Activated T-helper 17 cell treated with anti-CD3 and anti-CD28 coated beads, Interleukin-2, amount 50 U/mL, for 72 hours (primary cell): ENCODE results near the gene PRKCB. TPM values are rescaled to one million over a fixed set of nuclear protein-coding genes. Genes with fewer than 3 reads are reported as not detected.
A peak's percentile ranks its signal among the peaks of the same experiment; 100 is the strongest.

Experiments used
- ATAC-seq: fragments of 150-1000 bp; cut with Tn5 transposase; replicated peaks from 2 replicates; pipeline ENCODE4 v1.10.0; 2021; ENCODE audit warnings: mild to moderate bottlenecking, moderate library complexity
- H3K27ac Mint-ChIP-seq: one replicate; pipeline ENCODE4 v1.8.0; 2022; ENCODE audit warnings: mixed read lengths
- H3K27me3 Mint-ChIP-seq: one replicate; pipeline ENCODE4 v1.8.0; 2022; ENCODE audit warnings: mixed read lengths
- H3K36me3 Mint-ChIP-seq: one replicate; pipeline ENCODE4 v1.8.0; 2022; ENCODE audit warnings: low read depth, mild to moderate bottlenecking, mixed read lengths
- H3K4me1 Mint-ChIP-seq: one replicate; pipeline ENCODE4 v1.8.0; 2022; ENCODE audit warnings: mixed read lengths
- H3K4me3 Mint-ChIP-seq: one replicate; pipeline ENCODE4 v1.8.0; 2022; ENCODE audit warnings: mild to moderate bottlenecking, mixed read lengths
- H3K9me3 Mint-ChIP-seq: one replicate; pipeline ENCODE4 v1.8.0; 2022; ENCODE audit warnings: mixed read lengths
- total RNA-seq, 2 donors: library from RNA; stranded (reverse); gene quantifications; one replicate each; pipeline ENCODE4 v1.2.3, GENCODE V29; 2022

PRKCB gene
- total RNA-seq, 2 donors from 2014 or later: 76.0 to 87.7 TPM

DNA sequence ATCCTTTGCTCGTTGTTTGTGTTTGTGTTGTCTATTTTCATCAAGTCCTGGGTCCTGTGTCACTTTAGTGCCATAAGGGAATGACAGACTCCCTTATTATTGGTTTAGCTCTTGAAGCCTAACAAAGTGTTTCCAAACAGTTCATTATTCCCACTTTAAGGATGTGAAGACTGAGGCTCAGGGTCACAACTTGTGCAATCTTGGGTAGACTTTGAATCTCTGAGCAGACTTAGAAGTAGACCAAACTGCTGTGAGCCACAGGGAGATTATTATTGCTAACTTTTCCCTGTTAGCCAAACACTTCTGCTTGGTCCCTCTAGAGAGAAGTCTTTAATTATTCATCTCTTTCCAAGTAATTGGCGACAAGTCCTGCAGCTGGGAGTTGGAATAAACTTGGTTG, 31.8 kb downstream of the PRKCB start:
- H3K27ac Mint-ChIP-seq: no peak overlapping the region

DNA sequence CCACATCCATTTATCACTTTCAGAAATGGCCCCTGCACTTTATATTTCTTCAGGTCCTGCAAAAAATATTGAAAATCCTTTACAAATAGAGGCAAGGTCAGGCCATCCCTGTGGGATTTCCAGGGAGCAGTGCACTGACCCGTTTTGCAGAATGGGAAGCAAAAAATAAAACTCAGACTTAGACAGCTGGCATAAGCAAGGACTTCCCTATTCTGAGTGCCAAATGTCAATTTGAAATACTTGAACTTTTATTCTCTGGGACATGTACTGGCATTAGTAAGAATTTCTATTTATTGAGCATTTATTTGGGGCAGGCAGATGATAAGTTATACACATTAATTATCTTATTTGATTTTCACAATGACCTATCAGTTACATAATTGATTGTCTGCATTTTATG, 32.4 kb downstream of the PRKCB start:
- peak overlapping the region; percentile 74 for H3K4me3 Mint-ChIP-seq
- peak overlapping the region; percentile 87 for H3K27ac Mint-ChIP-seq
- peaks cover 41% of the 10 kb centered on the region for H3K4me1 Mint-ChIP-seq
- no peaks in the 10 kb centered on the region for H3K9me3 Mint-ChIP-seq
- ATAC-seq: no peak
- no peaks in the 10 kb centered on the region for H3K27me3 Mint-ChIP-seq
- H3K36me3 Mint-ChIP-seq: peaks cover 13% of the 10 kb centered on the region

More for the DNA sequence above, 31.8 kb downstream of the PRKCB start:
- Mint-ChIP-seq H3K27me3 (no peaks in the 10 kb centered on the region), H3K36me3 (peaks cover 13% of the 10 kb centered on the region), H3K4me3 (no peak overlapping the region), H3K9me3 (no peaks in the 10 kb centered on the region), H3K4me1 (peaks cover 41% of the 10 kb centered on the region)
- ATAC-seq: no peak

DNA sequence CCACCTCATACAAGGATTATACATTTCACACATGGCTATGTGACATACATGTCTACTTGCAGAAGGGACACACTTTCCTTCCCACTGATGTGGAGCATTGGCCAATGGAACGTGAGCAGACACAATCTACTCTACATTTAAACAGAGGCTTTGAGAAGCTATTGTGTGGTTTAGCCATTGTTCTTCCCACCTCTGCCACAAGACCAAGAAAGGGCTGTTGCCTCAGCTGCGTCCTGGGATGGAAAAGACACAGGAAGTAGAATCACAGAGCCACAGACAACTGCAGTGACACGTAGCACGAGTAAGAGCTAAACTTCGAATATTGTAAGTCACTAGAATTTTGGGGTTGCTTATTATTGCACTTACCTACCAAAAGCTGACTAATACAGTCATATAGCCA, 33.3 kb downstream of the PRKCB start:
- peak overlapping the region; percentile 74 for H3K4me3 Mint-ChIP-seq
- no peaks in the 10 kb centered on the region for H3K27me3 Mint-ChIP-seq
- ATAC-seq: peak; percentile 95
- H3K27ac Mint-ChIP-seq: peak overlapping the region; percentile 87
- H3K9me3 Mint-ChIP-seq: no peaks in the 10 kb centered on the region
- peaks cover 45% of the 10 kb centered on the region for H3K4me1 Mint-ChIP-seq
- H3K36me3 Mint-ChIP-seq: peaks cover 13% of the 10 kb centered on the region

DNA sequence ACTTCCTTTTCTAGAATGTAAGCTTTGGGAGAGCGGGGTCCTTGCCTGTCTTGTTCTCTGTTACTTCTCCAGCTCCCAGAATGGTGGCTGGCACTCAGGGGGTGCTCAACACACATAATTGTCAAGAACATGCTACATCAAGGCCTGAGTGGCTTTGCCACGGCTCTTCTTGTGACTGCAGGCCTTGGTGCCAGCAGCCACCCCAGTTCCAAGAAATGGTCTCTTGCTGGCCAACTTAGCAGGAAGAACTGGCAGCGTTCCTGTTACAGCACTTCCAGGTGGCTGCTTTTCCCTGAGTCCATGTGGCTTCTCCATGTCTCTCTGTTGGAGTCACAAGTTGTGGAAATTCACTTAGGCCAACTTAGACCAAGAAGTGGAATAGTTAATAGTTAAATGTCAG, 36.1 kb downstream of the PRKCB start:
- peaks cover 19% of the 10 kb centered on the region for H3K36me3 Mint-ChIP-seq

DNA sequence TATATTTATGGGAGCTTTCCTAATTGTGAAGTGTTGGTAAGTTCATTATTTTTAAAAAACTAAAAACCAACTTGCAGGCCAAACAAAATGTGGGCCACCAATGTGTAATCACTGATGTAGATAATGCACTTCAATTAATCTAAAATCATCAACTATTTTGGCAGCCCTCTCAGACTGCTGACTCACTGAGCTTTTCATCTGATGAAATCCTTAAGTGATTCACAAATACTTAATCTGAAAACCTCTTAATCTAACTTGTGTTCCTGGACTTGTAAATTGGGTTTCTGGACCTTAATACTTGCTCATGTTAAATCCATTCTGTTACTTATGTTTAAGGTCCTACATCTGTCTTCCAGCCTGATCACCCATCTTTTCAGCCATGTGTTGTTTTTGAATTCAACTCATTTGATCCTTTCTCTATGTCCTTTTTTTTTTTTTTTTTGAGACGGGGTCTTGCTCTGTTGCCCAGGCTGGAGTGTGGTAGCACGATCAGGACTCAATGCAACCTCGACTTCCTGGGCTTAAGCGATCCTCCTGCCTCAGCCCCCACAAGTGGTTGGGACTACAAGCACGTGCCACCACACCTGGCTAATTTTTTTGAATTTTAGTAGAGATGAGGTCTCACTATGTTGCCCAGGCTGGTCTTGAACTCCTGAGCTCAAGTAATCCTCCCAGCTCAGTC, 39.0 kb downstream of the PRKCB start:
- no peaks in the 10 kb centered on the region for H3K27me3 Mint-ChIP-seq
- H3K4me1 Mint-ChIP-seq: peaks cover 46% of the 10 kb centered on the region
- peak overlapping the region; percentile 69 for H3K27ac Mint-ChIP-seq
- peak overlapping the region; percentile 47 for H3K4me3 Mint-ChIP-seq
- H3K9me3 Mint-ChIP-seq: no peaks in the 10 kb centered on the region
- H3K36me3 Mint-ChIP-seq: peaks cover 19% of the 10 kb centered on the region
- ATAC-seq: peak; percentile 40

More for the DNA sequence above, 36.1 kb downstream of the PRKCB start:
- no peaks in the 10 kb centered on the region for H3K9me3 Mint-ChIP-seq
- H3K4me1 Mint-ChIP-seq: peaks cover 45% of the 10 kb centered on the region
- no peak overlapping the region for H3K27ac Mint-ChIP-seq
- H3K4me3 Mint-ChIP-seq: no peak overlapping the region
- no peak for ATAC-seq
- H3K27me3 Mint-ChIP-seq: no peaks in the 10 kb centered on the region

DNA sequence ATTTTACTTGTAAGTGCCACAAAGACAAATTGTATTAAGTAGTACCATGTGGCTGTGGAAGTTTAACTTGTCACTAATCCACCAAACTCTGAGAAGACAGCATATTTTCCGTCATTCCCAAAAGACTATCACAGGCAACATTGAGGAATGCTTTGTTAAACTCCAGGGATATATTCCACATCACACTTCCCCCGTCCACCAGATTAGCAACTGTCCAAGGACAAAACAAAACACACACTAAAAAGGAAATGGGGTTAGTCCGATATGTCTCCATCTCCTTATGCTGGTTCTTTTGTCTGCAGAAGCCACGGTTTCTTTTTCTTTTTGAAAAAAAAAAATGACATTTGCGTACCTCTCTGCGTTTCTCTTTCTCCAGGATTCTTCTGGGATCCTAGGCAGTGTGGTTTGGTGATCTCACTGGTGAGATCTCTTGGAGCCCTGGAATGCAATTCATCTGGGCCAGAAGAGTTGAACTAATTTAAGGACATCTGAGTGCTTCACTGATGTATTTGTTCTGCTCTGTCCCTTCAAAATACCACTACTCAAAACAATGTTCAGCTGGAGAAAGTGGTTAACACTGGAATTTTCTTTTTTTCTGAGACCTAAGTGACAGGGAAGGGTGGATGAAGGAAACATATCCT, 40.6 kb downstream of the PRKCB start:
- ATAC-seq: no peak
- no peaks in the 10 kb centered on the region for H3K9me3 Mint-ChIP-seq
- H3K36me3 Mint-ChIP-seq: peaks cover 23% of the 10 kb centered on the region
- H3K4me3 Mint-ChIP-seq: no peak overlapping the region
- H3K27me3 Mint-ChIP-seq: no peaks in the 10 kb centered on the region
- peaks cover 50% of the 10 kb centered on the region for H3K4me1 Mint-ChIP-seq
- peak overlapping the region; percentile 50 for H3K27ac Mint-ChIP-seq

DNA sequence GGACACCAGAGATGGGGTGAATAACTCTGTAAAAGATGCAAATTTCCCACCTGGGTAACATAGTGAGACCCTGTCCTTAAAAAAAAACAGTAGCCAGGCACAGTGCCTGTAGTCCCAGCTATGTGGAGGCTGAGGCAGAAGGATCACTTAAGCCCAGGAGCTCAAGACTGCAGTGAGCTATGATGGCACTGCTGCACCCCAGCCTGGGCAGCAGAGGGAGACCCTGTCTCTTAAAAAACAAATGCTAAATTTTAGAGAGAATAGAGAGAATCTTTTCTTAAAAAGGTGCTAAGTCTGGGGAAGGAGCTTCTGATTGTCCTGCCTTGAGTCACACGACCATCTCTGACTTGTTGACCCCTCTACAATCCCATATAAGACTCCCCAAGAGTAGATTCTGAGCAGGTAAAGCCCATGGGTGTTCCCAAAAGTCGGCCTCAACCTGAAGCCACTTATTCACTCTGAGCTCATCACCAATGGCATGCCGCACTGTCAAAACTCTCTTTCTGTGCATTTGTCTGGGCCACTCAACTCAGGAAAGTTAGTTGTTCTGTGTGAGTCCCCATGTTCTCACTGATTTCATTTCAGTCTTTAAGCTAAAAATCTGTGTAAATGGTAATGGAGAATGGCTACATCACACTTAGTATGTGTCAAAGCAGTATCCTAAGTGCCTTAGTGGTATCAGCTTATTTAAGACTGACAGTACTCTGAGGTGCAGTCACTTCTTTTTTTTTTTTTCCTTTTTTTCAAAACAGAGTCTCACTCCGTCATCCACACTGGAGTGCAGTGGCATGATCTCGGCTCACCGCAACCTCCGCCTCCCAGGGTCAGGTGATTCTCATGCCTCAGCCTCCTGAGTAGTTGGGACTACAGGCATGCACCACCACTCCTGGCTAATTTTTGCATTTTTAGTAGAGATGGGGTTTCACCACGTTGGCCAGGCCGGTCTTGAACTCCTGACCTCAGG, 41.6 kb downstream of the PRKCB start:
- peaks cover 15% of the 10 kb centered on the region for H3K36me3 Mint-ChIP-seq
- peak overlapping the region; percentile 50 for H3K27ac Mint-ChIP-seq
- no peaks in the 10 kb centered on the region for H3K9me3 Mint-ChIP-seq
- peaks cover 43% of the 10 kb centered on the region for H3K4me1 Mint-ChIP-seq
- ATAC-seq: peak; percentile 86
- H3K27me3 Mint-ChIP-seq: no peaks in the 10 kb centered on the region
- peak overlapping the region; percentile 11 for H3K4me3 Mint-ChIP-seq

DNA sequence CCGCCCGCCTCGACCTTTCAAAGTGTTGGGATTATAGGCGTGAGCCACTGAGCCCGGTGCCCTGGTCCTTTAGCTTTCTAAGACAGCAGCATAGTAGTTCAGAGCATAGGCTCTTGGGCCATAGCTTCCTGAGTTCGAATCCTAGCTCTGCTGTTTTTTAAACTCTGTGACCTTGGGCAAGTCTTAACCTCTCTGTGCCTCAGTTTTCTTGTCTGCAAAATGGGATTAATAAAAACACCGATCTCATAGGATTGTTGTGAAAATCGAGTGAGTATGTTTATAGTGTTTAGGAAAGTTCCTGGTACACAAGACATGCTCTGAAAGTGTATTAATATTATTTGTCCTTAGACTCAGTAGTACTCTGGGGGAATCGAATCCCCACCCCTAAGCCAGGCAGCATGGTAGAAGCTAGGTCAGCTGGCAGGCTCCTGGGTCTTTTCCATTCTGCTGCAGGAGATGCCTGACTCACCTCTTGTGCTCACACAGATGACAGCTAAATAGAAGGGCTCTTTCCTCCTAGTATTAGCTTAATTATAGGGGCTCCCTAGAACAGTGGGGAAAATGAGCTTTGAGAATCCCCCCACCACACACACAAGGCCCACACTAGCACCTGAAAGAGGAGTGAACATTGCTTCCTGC, 44.1 kb downstream of the PRKCB start:
- peak overlapping the region; percentile 51 for H3K27ac Mint-ChIP-seq
- H3K36me3 Mint-ChIP-seq: peaks cover 30% of the 10 kb centered on the region
- no peak for ATAC-seq
- H3K4me1 Mint-ChIP-seq: peaks cover 46% of the 10 kb centered on the region
- no peaks in the 10 kb centered on the region for H3K9me3 Mint-ChIP-seq
- H3K4me3 Mint-ChIP-seq: no peak overlapping the region
- no peaks in the 10 kb centered on the region for H3K27me3 Mint-ChIP-seq

DNA sequence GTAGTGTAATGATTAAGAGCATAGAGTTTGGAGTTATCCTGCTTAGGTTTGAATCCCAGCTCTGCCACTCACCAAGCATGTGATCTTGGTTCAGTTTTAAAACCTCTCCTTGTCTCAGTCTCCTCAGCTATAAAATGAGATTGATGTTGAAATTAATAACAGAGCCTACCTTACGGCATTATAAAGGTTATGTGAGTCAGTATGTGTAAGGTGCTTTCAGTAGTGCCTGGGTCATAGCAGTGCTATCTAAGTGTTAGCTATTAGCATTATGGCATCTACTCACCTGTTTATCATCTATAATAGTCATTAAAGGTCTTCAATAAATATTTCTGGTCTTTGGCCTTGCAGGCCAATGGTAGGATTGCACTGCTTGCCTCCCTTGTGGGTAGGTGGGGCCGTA, 53.4 kb downstream of the PRKCB start:
- Mint-ChIP-seq H3K4me1 (peaks cover 45% of the 10 kb centered on the region), H3K9me3 (no peaks in the 10 kb centered on the region), H3K27ac (no peak overlapping the region), H3K27me3 (no peaks in the 10 kb centered on the region), H3K36me3 (peaks cover 36% of the 10 kb centered on the region), H3K4me3 (no peak overlapping the region)
- peak; percentile 47 for ATAC-seq

DNA sequence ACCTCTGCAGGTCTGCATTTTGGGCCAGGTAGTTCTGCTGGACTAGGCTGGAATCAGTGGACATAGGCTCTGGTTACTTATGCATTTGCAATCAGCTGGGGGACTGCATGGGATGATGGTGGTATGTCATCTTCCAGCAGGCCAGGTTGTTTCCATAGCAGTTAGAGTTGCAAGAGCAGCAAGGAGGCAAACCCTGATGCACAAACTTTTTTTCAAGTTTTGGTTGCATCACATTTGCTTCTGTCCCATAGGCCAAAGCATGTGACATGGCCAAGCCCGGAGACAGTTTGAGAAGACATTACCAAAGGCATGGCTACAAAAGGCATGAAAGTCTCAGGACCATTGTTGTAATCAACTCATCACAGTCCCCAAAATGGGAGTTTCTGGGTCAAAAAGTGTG, 58.2 kb downstream of the PRKCB start:
- H3K4me1 Mint-ChIP-seq: peaks cover 43% of the 10 kb centered on the region
- H3K4me3 Mint-ChIP-seq: no peak overlapping the region
- ATAC-seq: no peak
- H3K27ac Mint-ChIP-seq: no peak overlapping the region
- H3K27me3 Mint-ChIP-seq: no peaks in the 10 kb centered on the region
- peaks cover 13% of the 10 kb centered on the region for H3K36me3 Mint-ChIP-seq
- H3K9me3 Mint-ChIP-seq: no peaks in the 10 kb centered on the region

DNA sequence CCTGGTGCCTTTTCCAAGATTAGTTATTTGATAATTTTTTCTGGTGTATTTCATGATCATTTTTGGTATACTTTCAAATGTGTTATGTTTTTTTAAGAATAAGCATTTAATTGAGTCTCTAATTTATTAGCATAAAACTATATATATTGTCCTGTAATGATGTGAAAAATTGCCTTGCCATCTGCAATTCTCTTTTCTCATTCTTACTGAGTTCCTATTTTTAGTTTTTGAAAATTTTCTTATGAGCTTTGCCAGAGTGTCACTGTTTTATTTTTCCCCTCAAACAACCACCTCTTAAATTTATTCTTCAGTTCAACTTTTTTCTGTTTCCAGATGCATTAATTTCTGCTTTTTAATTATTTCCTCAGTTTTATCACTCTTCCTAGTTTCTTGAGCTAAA, 59.3 kb downstream of the PRKCB start:
- Mint-ChIP-seq H3K27me3 (no peaks in the 10 kb centered on the region), H3K4me3 (no peak overlapping the region), H3K9me3 (no peaks in the 10 kb centered on the region), H3K27ac (no peak overlapping the region), H3K4me1 (peaks cover 36% of the 10 kb centered on the region), H3K36me3 (peaks cover 13% of the 10 kb centered on the region)
- no peak for ATAC-seq

DNA sequence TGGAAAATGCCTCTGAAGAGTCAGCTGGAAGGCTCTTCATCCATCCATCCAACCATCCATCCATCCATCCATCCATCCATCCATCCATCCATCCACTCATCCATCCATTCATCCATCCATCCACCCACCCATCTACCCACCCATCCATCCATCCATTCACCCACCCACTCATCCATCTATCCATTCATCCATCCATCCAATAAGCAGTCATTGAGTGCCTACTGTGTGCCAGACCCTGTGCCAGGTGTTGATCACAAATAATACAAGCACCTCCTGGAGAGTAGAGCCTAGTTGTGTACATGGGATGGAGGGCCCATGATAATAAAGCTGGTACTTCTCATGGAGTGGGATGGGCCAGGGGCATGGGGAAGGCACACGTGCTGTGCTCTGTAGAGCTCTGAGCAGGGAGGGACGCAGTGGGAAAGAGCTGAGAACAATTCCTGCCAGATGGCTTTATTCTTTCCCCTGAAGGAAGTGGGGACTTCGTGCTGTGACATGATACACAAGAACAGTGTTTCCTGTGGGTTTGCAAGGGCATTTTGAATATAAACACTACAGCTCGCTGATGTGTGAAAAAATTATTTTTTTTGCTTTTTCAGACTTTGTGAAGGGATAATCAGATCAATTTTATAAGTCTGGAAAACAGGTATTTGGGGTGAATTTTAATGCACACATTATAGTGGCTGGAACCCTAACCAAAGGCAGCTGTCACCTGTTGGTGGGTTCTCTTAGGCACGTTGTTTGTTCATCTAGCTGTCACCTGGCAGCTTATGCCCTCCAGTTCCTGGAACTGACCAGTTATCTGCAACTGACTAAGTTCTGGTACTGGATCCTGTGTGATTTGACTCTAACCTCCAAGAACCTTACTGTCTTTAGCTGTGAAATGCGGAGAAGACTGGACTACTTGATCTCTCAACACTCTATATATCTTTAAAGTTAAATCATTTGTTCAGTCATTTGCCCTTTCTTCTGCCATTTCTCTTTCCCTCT, 61.3 kb downstream of the PRKCB start:
- no peaks in the 10 kb centered on the region for H3K27me3 Mint-ChIP-seq
- peak overlapping the region; percentile 40 for H3K4me3 Mint-ChIP-seq
- H3K36me3 Mint-ChIP-seq: peaks cover 21% of the 10 kb centered on the region
- peak; percentile 58 for ATAC-seq
- H3K9me3 Mint-ChIP-seq: no peaks in the 10 kb centered on the region
- H3K4me1 Mint-ChIP-seq: peaks cover 34% of the 10 kb centered on the region
- H3K27ac Mint-ChIP-seq: peak overlapping the region; percentile 64

DNA sequence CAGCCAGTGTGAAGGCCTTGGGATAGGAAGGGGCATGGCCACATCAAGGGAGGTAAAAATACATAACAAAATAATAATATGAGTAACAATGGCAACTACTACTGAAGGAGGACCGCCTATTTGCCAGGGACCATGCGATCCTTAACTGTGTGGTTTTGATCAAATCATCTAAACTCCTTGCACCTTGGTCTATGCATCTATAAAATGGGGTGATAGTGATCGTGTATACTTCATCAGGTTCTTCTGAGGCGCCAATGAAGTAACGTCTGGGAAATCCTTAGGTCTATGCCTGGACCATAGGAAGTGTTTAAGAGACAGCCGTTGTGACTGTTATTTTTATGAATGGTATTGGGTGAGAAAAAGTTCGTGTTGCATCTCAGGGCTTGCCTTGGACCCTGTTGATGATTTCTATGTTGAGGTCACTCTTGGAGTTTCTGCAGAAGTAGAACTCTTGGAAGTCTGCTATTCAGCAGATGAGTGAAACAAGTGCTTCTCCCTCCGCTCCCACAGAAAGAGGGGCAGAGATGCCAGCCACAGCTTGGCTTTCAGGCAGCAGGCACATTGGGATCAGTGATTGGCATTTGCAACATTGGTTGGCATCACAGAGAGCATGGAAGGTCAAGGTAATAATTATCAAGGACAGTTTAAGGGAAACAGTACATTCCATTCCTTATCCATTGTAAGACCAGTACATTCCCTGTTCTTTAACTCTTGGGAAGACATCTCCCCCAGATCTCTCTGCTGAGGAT, 63.1 kb downstream of the PRKCB start:
- Mint-ChIP-seq H3K27me3 (no peaks in the 10 kb centered on the region), H3K4me3 (no peak overlapping the region), H3K36me3 (peaks cover 8% of the 10 kb centered on the region), H3K4me1 (peaks cover 44% of the 10 kb centered on the region), H3K27ac (no peak overlapping the region), H3K9me3 (no peaks in the 10 kb centered on the region)
- ATAC-seq: no peak
